Measurements from ENCODE around the gene UCN.

DNA sequence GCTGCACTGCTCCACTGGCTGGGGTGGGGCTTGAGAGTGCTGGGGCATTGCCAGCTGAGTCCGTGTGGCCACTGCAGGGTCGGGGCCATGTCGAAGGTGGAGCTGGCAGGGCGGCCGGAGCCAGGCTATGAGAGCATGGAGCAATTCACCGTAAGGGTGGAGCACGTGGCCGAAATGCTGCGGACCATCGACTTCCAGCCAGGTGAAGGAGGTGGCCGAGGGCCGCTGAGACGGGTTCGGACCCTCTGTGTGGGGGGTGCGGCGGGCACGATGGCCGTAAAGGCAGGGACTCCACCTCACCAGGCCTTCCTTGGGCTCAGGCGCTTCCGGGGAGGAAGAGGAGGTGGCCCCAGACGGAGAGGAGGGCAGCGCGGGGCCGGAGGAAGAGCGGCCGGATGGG lies 2.1 kb downstream of the UCN start:
- TF ChIP-seq CTCF (IDR thresholded peaks at IDR 0.05), result no peak
- no peak for TF ChIP-seq POLR2A (IDR thresholded peaks at IDR 0.05)
- TF ChIP-seq EP300 (IDR thresholded peaks at IDR 0.05), result no peak

Data from upper lobe of left lung (tissue), 4 donors.